ENCODE results near the gene ABCC4.

DNA sequence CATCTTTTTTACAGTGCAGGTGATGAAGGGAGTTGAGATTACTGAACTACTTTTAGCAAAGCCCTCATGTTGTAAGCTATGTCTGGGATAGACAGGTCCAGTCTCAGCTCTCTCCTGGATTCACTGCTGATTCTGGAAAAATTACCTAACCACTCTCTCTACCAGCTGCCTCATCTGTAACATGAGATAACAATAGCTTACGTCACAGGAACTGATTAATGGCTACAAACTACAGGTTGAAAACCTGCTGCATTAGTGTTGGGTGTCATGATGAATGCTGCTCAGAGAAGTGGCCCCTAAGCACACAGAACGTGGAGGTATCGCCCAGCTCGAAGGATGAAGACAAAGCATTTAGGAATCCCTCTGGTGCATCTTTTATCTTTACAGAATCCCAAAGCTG lies 277.8 kb downstream of the ABCC4 start:
- TF ChIP-seq, protein P1, sequence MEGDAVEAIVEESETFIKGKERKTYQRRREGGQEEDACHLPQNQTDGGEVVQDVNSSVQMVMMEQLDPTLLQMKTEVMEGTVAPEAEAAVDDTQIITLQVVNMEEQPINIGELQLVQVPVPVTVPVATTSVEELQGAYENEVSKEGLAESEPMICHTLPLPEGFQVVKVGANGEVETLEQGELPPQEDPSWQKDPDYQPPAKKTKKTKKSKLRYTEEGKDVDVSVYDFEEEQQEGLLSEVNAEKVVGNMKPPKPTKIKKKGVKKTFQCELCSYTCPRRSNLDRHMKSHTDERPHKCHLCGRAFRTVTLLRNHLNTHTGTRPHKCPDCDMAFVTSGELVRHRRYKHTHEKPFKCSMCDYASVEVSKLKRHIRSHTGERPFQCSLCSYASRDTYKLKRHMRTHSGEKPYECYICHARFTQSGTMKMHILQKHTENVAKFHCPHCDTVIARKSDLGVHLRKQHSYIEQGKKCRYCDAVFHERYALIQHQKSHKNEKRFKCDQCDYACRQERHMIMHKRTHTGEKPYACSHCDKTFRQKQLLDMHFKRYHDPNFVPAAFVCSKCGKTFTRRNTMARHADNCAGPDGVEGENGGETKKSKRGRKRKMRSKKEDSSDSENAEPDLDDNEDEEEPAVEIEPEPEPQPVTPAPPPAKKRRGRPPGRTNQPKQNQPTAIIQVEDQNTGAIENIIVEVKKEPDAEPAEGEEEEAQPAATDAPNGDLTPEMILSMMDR (conservative IDR thresholded peaks at IDR 0.05; ENCODE audit: low read depth in 2 of 2), result no peak
- TF ChIP-seq, protein P2, sequence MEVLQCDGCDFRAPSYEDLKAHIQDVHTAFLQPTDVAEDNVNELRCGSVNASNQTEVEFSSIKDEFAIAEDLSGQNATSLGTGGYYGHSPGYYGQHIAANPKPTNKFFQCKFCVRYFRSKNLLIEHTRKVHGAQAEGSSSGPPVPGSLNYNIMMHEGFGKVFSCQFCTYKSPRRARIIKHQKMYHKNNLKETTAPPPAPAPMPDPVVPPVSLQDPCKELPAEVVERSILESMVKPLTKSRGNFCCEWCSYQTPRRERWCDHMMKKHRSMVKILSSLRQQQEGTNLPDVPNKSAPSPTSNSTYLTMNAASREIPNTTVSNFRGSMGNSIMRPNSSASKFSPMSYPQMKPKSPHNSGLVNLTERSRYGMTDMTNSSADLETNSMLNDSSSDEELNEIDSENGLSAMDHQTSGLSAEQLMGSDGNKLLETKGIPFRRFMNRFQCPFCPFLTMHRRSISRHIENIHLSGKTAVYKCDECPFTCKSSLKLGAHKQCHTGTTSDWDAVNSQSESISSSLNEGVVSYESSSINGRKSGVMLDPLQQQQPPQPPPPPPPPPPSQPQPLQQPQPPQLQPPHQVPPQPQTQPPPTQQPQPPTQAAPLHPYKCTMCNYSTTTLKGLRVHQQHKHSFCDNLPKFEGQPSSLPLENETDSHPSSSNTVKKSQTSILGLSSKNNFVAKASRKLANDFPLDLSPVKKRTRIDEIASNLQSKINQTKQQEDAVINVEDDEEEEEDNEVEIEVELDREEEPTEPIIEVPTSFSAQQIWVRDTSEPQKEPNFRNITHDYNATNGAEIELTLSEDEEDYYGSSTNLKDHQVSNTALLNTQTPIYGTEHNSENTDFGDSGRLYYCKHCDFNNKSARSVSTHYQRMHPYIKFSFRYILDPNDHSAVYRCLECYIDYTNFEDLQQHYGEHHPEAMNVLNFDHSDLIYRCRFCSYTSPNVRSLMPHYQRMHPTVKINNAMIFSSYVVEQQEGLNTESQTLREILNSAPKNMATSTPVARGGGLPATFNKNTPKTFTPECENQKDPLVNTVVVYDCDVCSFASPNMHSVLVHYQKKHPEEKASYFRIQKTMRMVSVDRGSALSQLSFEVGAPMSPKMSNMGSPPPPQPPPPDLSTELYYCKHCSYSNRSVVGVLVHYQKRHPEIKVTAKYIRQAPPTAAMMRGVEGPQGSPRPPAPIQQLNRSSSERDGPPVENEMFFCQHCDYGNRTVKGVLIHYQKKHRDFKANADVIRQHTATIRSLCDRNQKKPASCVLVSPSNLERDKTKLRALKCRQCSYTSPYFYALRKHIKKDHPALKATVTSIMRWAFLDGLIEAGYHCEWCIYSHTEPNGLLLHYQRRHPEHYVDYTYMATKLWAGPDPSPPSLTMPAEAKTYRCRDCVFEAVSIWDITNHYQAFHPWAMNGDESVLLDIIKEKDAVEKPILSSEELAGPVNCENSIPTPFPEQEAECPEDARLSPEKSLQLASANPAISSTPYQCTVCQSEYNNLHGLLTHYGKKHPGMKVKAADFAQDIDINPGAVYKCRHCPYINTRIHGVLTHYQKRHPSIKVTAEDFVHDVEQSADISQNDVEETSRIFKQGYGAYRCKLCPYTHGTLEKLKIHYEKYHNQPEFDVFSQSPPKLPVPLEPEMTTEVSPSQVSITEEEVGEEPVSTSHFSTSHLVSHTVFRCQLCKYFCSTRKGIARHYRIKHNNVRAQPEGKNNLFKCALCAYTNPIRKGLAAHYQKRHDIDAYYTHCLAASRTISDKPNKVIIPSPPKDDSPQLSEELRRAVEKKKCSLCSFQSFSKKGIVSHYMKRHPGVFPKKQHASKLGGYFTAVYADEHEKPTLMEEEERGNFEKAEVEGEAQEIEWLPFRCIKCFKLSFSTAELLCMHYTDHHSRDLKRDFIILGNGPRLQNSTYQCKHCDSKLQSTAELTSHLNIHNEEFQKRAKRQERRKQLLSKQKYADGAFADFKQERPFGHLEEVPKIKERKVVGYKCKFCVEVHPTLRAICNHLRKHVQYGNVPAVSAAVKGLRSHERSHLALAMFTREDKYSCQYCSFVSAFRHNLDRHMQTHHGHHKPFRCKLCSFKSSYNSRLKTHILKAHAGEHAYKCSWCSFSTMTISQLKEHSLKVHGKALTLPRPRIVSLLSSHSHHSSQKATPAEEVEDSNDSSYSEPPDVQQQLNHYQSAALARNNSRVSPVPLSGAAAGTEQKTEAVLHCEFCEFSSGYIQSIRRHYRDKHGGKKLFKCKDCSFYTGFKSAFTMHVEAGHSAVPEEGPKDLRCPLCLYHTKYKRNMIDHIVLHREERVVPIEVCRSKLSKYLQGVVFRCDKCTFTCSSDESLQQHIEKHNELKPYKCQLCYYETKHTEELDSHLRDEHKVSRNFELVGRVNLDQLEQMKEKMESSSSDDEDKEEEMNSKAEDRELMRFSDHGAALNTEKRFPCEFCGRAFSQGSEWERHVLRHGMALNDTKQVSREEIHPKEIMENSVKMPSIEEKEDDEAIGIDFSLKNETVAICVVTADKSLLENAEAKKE (CRISPR knock-in tag; IDR thresholded peaks at IDR 0.05), result no peak
- TF ChIP-seq, protein P3, sequence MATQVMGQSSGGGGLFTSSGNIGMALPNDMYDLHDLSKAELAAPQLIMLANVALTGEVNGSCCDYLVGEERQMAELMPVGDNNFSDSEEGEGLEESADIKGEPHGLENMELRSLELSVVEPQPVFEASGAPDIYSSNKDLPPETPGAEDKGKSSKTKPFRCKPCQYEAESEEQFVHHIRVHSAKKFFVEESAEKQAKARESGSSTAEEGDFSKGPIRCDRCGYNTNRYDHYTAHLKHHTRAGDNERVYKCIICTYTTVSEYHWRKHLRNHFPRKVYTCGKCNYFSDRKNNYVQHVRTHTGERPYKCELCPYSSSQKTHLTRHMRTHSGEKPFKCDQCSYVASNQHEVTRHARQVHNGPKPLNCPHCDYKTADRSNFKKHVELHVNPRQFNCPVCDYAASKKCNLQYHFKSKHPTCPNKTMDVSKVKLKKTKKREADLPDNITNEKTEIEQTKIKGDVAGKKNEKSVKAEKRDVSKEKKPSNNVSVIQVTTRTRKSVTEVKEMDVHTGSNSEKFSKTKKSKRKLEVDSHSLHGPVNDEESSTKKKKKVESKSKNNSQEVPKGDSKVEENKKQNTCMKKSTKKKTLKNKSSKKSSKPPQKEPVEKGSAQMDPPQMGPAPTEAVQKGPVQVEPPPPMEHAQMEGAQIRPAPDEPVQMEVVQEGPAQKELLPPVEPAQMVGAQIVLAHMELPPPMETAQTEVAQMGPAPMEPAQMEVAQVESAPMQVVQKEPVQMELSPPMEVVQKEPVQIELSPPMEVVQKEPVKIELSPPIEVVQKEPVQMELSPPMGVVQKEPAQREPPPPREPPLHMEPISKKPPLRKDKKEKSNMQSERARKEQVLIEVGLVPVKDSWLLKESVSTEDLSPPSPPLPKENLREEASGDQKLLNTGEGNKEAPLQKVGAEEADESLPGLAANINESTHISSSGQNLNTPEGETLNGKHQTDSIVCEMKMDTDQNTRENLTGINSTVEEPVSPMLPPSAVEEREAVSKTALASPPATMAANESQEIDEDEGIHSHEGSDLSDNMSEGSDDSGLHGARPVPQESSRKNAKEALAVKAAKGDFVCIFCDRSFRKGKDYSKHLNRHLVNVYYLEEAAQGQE (IDR thresholded peaks at IDR 0.05; ENCODE audit: unreplicated experiment), result no peak
- TF ChIP-seq EZH2 (IDR thresholded peaks at IDR 0.05; ENCODE audit: low read depth, unreplicated experiment), result no peak
- TF ChIP-seq CREB1 (CRISPR knock-in tag; IDR thresholded peaks at IDR 0.05; ENCODE audit: low read depth), result no peak
- TF ChIP-seq JUNB (IDR thresholded peaks at IDR 0.05; ENCODE audit: unreplicated experiment), result no peak
- no peak for TF ChIP-seq EZH2phosphoT487 (IDR thresholded peaks at IDR 0.05; ENCODE audit: unreplicated experiment)
- TF ChIP-seq POLR2AphosphoS5 (IDR thresholded peaks at IDR 0.05; ENCODE audit: low read depth), result no peak
